Inflammatory macrophage (primary cell): Measurements from ENCODE around the gene TMEM25.
"Not testable (repeated sequence)": the region's sequence is repeated elsewhere in the genome, so short reads cannot be mapped to it uniquely, and the experiment has no call there.

ENCODE experiments used
- DNase-seq, 2 donors: peaks; one replicate each; pipeline ENCODE4 v3.0.0-alpha.2; 2020 to 2022
- total RNA-seq, 18 experiments: gene quantifications; one replicate each; lab custom pipeline; 2026; ENCODE audit warnings: mixed read lengths in 6 of 18, inconsistent platforms in 2 of 18; lab: John Stamatoyannopoulos, UW

TMEM25 gene
- 0 to 0.24 (median 0.09) reads per million in 18 experiments for total RNA-seq

DNA sequence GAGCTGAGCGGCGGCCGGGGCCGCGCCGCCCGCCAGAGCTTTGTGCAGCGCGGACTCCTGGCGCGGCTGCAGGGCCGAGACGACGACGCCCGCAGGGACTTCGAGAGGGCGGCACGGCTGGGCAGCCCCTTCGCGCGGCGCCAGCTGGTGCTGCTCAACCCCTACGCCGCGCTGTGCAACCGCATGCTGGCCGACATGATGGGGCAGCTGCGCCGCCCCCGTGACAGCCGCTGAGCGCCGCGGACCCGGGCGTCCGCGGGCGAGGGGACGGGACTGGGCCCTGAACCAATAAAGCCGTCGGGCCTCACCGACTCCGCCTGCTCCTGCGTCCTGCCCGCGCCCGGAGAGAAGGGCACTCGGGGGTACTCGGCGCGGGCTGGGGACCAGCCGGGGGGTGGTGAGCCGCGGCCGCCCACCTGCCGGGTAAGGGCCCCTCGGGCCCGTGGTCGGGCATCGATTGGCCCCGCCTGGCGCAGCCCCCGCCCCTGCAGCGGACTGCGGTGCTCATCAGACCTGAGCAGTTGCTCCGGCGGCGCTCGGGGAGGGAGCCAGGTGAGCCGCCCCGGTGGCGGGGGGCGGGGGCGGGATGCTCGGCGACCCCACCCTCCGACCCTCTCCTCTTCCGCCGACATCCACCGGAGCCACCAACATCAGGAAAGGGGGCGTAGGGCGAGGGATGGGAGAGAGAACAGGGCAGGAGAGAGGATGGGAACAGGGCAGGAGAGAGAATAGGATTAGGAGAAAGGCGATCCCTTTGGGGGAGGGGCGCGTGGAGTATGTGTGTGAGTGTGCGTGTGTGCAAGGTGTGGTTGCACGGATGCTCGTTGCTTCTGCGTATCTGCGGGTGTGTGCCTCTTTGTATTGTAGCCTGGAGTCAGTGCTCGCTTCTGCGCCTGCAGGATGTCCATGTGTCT is at the start of gene TMEM25:
Gene TMEM25 (plus strand): TSS at position 510 of the 914 bp plus-strand sequence. CDS start 610 bp downstream, outside the sequence.
- DNase-seq: peak in 1 of 2 donors; percentile 27

DNA sequence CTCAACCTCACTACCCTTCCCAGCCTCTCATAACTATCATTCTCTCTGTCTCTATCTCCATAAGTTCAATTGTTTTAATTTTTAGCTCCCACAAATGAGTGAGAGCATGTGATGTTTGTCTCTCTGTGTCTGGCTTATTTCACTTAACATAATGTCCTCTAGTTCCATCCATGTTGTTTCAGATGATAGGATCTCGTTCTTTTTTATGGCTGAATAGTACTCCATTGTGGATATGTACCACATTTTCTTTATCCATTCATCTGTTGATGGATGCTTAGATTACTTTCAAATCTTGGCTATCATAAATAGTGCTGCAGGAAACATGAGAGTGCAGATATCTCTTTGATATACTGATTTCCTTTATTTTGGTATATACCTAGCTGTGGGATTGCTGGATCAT is 49.8 kb upstream of the TMEM25 start:
- DNase-seq: not testable (repeated sequence)

DNA sequence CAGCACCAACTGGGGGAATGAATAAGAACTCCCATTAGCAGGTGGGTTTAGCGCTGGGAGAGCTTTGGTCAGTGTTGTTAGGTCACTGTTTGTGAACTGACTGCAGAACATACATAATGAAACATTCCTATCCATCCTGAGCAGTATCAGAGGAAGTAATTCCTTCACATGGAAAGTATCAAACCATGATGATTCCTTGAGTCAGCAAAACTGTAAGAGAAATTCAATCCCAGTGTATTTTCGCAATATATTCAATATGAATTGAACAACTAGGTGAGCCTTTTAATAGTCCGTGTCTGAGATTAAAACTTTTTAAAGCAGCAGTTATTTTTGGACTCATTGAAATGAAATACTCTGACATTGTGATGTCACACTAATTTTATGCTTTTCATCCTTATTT is 46.6 kb upstream of the TMEM25 start:
- no peak for DNase-seq

DNA sequence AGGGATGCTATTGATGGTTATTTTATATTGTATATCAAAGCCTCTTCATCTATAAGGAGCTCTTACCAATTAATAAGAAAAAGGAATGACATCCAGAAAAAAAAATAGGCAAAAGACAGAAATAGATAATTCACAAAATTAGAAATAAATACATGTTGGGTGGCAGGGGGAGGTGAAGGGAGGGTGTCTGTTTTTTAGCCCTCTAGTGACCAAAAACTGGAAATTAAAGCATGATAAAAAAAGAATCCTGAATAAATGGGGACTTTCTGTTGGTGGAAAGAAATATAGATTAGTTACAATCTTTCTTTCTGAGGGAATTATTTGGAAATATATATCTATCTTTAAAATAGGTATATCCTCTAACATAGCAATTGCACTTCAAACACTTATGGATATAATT is 45.7 kb upstream of the TMEM25 start:
- DNase-seq: no peak

DNA sequence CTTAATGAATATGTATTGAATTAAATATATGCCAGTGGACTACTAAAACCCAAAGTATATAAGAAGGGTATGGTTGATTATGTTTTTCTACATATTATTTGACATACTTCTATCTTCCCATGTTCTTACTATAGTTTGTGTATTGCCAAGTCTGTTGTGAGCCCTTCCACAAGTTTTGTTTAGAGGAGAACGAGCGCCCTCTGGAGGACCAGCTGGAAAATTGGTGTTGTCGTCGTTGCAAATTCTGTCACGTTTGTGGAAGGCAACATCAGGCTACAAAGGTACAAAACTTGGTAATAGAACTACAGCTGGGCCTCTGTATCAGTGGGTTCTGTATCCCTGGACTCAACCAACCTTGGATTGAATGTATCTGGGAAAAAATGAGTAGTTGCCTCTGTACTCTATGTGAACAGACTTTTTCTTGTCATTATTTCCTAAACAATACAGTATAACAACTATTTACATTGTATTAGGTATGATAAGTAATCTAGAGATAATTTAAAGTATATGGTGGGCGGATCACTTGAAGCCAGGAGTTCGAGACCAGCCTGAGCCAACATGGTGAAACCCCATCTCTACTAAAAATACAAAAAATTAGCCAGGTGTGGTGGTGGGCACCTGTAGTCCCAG is 42.4 kb upstream of the TMEM25 start:
- peak; percentile 68 to 71 for DNase-seq

DNA sequence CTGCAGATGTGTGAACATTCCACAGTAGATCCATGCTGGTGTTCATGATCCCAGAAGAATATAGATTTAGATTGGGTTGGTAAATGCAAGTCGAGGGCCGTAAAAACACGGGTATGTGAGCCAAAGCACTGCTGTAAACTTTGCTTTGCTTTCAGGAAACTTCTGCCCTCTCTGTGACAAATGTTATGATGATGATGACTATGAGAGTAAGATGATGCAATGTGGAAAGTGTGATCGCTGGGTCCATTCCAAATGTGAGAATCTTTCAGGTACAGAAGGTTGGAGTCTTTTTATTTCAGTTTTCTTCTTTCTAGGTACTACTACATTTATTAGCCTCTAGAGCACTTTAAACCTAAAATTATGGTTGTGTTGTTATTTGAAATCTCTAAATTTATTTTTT is 40.0 kb upstream of the TMEM25 start:
- DNase-seq: no peak

DNA sequence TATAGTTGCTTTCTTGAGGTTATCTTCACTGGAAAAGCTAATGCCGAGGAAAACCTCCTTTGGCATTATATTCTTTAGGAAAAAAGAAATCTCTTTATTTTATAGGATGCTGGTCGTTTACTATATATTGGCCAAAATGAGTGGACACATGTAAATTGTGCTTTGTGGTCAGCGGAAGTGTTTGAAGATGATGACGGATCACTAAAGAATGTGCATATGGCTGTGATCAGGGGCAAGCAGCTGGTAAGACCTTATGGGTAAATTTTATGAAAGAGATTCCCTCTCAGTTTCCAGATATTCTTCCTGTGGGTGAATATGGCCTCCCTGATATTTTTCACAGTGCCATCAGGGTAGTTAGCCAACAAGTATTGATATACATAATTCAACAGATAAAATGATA is 33.2 kb upstream of the TMEM25 start:
- no peak for DNase-seq

DNA sequence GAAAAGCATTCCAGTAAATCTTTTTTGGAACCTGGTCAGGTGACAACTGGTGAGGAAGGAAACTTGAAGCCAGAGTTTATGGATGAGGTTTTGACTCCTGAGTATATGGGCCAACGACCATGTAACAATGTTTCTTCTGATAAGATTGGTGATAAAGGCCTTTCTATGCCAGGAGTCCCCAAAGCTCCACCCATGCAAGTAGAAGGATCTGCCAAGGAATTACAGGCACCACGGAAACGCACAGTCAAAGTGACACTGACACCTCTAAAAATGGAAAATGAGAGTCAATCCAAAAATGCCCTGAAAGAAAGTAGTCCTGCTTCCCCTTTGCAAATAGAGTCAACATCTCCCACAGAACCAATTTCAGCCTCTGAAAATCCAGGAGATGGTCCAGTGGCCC is 27.8 kb upstream of the TMEM25 start:
- DNase-seq: no peak

DNA sequence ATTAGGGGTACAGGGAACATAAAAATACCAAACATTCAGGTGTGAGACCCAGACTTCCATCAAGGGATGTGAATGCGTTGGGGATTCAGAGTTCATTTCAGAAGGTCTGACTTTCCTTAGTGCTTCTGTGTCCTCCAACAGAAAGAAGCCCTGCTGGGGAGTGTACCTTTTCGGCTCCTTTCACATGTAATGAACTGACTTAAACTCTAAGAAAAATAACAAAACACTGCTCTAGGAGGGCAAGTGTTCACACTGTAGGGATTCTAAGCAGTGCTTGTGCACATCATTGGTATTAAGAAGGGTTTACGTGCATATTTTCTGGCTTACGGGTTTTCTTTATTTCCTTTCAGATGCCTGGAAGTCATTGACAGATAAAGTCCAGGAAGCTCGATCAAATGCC is 19.4 kb upstream of the TMEM25 start:
- no peak for DNase-seq

DNA sequence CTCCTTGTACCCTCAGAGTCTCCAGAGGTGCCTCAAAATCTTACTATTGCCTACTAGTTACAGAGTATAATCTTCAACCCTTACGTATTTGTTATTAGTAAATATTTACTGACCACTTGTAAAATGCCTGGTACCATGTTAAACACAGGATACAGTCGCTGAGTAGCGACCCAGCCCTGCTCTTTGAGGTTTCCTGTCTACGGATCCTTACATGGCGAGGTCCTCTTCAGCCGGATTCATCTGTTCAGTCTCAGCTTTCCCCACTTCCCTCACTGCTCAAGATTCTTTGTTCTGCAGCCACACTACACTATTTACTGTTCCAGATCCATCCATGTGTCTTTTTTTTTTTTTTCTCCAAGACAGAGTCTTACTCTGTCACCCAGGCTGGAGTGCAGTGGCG is 16.9 kb upstream of the TMEM25 start:
- no peak for DNase-seq

DNA sequence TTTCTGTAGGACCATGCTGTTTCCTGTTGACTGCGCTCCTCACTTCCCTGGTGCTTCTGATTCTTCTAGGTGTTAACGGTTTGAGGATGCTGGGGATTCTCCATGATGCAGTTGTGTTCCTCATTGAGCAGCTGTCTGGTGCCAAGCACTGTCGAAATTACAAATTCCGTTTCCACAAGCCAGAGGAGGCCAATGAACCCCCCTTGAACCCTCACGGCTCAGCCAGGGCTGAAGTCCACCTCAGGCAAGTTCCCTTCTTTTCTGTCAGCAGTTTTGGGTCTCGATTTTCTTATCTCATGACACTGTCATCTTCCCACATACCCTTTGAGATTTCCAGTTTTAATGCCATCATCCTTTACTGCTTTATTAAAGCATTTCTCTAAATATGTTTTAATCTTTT is 11.4 kb upstream of the TMEM25 start:
- DNase-seq: no peak

DNA sequence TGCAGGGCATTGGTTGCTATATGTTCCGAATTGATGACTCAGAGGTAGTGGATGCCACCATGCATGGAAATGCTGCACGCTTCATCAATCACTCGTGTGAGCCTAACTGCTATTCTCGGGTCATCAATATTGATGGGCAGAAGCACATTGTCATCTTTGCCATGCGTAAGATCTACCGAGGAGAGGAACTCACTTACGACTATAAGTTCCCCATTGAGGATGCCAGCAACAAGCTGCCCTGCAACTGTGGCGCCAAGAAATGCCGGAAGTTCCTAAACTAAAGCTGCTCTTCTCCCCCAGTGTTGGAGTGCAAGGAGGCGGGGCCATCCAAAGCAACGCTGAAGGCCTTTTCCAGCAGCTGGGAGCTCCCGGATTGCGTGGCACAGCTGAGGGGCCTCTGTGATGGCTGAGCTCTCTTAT is 9.1 kb upstream of the TMEM25 start:
- DNase-seq: peak; percentile 41 to 44

DNA sequence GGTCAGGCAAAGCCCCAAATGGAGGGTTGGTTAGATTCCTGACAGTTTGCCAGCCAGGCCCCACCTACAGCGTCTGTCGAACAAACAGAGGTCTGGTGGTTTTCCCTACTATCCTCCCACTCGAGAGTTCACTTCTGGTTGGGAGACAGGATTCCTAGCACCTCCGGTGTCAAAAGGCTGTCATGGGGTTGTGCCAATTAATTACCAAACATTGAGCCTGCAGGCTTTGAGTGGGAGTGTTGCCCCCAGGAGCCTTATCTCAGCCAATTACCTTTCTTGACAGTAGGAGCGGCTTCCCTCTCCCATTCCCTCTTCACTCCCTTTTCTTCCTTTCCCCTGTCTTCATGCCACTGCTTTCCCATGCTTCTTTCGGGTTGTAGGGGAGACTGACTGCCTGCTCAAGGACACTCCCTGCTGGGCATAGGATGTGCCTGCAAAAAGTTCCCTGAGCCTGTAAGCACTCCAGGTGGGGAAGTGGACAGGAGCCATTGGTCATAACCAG is 8.4 kb upstream of the TMEM25 start:
- no peak for DNase-seq

DNA sequence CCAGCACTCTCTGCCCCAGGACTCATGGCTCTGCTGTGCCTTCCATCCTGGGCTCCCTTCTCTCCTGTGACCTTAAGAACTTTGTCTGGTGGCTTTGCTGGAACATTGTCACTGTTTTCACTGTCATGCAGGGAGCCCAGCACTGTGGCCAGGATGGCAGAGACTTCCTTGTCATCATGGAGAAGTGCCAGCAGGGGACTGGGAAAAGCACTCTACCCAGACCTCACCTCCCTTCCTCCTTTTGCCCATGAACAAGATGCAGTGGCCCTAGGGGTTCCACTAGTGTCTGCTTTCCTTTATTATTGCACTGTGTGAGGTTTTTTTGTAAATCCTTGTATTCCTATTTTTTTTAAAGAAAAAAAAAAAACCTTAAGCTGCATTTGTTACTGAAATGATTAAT is 6.6 kb upstream of the TMEM25 start:
- DNase-seq: peak; percentile 5 to 14

DNA sequence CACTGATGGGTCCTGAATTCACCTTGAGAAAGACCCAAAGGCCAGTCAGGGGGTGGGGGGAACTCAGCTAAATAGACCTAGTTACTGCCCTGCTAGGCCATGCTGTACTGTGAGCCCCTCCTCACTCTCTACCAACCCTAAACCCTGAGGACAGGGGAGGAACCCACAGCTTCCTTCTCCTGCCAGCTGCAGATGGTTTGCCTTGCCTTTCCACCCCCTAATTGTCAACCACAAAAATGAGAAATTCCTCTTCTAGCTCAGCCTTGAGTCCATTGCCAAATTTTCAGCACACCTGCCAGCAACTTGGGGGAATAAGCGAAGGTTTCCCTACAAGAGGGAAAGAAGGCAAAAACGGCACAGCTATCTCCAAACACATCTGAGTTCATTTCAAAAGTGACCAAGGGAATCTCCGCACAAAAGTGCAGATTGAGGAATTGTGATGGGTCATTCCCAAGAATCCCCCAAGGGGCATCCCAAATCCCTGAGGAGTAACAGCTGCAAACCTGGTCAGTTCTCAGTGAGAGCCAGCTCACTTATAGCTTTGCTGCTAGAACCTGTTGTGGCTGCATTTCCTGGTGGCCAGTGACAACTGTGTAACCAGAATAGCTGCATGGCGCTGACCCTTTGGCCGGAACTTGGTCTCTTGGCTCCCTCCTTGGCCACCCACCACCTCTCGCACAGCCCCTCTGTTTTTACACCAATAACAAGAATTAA is 6.1 kb upstream of the TMEM25 start:
- no peak for DNase-seq

DNA sequence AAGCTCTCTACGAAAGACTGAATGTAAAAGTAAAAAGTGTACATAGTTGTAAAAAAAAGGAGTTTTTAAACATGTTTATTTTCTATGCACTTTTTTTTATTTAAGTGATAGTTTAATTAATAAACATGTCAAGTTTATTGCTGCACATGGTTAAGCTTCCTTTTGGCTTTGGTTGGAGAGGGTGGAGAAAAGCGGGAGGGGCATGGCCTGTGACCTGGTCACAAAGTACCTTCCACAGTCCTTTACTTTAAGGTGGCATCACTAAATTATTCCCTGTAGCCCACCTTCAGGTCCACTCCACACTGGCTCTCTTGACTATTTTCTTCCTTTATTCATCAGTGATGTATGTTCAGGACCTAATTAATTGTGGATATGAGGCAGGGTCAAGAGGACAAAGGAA is 4.3 kb upstream of the TMEM25 start:
- no peak for DNase-seq

DNA sequence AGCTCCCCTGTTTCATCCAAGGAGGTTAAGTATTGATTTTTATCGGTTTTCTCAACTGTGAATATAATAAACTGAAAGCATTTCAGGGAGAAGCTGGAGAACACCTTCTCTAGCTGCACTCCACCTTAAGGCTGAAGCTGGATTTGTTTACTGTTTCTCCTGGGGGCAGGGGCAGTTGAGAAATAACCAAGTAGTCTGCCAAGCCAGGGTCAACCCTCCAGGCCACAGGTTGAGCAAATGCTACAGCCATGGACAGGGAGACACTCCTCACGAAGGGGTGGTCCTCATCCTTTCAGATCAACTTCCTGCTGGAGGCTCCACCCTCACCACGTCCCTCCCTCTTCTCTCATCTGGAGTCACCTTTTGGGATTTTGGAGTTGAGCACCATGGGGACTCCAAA is 3.9 kb upstream of the TMEM25 start, which contains the start of gene TTC36:
Gene TTC36 (plus strand): TSS at position 366 of the 400 bp plus-strand sequence. CDS start 21 bp downstream, at position 387.
- DNase-seq: no peak

DNA sequence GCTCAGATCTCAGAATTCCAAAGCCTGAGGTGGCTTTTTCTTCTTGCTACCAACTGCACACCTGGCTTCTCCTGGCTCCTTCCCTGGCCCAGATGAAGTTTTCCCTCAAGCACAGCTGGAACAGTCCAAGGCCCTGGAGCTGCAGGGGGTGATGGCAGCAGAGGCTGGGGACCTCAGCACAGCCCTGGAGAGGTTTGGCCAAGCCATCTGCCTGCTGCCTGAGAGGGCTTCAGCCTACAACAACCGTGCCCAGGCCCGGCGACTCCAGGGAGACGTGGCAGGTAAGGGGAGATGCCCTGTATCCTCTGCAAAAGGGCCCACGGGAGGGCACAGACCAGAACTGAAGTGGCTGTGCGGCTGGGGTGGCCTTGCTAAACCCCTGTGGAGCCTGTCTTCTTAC is 2.5 kb upstream of the TMEM25 start:
- DNase-seq: no peak

DNA sequence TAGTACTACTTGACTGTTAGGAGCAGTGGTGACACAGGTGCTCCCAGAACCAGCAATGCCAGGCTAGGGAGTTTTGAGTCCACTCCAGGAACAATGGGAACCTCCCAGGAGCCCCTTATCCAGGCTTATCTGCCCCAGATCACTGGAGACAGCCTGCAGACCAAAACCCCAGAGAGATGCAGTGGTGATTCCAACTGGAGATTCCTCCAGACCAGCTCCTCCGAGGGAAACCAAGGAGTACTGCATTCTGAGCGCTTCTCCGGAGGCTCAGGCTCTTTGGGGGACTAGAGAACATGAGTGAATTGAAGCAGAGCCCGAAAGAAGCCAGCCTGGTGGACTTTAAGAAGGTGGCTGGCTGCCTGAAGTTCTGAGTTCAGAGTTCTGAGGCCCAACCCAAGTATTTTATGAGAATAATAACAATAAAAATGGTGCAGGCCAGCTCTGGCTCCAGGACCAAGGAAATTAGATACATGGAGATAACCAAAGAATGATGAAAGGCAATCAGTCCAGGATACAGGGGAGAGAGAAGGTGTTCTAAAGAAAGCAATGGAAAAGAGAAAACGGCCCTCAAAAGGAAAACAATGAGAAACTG is 1.3 kb upstream of the TMEM25 start:
- no peak for DNase-seq

DNA sequence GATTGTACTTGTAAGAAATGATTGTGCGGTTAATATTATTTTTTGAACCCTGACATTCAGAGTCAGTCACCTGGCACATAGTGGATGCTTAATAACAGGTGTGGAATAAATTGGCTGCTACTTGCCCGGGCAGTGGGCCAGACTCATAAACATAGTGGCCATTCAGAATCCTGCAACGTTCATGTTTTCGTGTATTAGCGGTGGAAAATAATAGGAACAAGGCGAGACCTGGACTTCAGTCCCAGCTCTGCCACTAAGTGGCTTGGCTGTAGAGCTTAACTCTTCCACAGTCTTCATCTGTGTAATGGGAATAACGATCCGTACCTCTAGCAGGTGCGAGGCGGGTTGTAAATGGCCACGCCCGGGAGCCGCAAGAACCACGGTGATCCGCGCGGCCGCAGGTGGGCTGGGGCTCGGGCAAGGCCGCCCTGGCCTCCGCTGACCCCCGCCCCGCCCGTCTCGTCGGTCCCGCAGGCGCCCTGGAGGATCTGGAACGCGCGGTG is 761 bp upstream of the TMEM25 start:
- no peak for DNase-seq

DNA sequence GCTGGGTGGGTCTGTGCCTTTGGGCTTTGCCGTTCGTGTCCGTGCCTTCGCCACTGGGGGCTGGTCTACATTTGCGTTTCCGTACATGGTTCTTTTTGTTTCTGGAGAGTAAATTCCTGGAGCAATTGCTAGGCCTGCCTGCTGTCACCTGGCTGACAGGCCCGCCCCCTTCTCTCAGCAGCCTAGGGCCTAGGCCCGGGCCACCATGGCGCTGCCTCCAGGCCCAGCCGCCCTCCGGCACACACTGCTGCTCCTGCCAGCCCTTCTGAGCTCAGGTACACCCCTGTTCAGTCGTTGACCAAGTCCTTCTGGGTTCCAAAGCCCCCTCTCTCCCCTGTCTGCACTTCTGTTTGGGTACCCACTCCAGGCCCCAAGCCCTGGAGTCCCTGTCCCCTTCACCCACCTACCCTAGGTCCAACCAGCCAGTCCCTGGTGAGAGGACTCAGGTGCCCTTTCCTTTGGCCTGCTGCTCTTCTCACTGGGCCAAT is 649 bp downstream of the TMEM25 start:
- no peak for DNase-seq

DNA sequence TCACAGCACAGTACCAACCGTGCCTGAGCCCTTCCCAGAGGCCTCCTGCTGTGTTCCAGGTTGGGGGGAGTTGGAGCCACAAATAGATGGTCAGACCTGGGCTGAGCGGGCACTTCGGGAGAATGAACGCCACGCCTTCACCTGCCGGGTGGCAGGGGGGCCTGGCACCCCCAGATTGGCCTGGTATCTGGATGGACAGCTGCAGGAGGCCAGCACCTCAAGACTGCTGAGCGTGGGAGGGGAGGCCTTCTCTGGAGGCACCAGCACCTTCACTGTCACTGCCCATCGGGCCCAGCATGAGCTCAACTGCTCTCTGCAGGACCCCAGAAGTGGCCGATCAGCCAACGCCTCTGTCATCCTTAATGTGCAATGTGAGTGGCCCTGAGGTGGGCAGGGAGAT is 1.1 kb downstream of the TMEM25 start:
- DNase-seq: no peak
